Fibroblast of lung (primary cell): Measurements from ENCODE around the gene ZNF319. TPM values are rescaled to one million over a fixed set of nuclear protein-coding genes. Genes with fewer than 3 reads are reported as not detected.

Experiments used
- DNase-seq, 2 donors: peaks; one replicate each; pipeline versions ENCODE4 v3.0.0 to v3.0.0-alpha.2; 2010; ENCODE audit warnings: low read depth in 2 of 2
- H2AFZ ChIP-seq: 2 replicates; pipeline ENCODE4 v1.5.1; 2012; ENCODE audit warnings: low read length, control low read depth, inconsistent platforms
- H3K27ac ChIP-seq: 2 replicates; pipeline ENCODE4 v1.5.1; 2011; ENCODE audit warnings: low read length, control low read depth; ENCODE audit not compliant: insufficient read depth
- H3K27me3 ChIP-seq: 2 replicates; pipeline ENCODE4 v1.5.1; 2011; ENCODE audit warnings: mild to moderate bottlenecking, low read length; ENCODE audit not compliant: control insufficient read depth, insufficient read depth
- H3K36me3 ChIP-seq: 2 replicates; pipeline ENCODE4 v1.5.1; 2011; ENCODE audit warnings: low read length; ENCODE audit not compliant: control insufficient read depth, insufficient read depth
- H3K4me1 ChIP-seq: 2 replicates; pipeline ENCODE4 v1.5.1; 2011; ENCODE audit warnings: low read length; ENCODE audit not compliant: control insufficient read depth, insufficient read depth; ENCODE audit errors: extremely low read depth
- H3K4me2 ChIP-seq: 2 replicates; pipeline ENCODE4 v1.5.1; 2011; ENCODE audit warnings: low read length, control low read depth; ENCODE audit not compliant: insufficient read depth; ENCODE audit errors: extremely low read depth
- H3K4me3 ChIP-seq, 4 experiments: fragments of 200-600 bp in 1 of 4; sonication (generic) in 1 of 4; replicated peaks in 1 of 4; 2 replicates each; pipeline ENCODE4 v1.5.1; 2011 to 2016; ENCODE audit warnings: low read length in 4 of 4, low read depth in 3 of 4, mild to moderate bottlenecking in 3 of 4, control low read depth in 2 of 4, inconsistent platforms in 1 of 4, mixed read lengths in 1 of 4; ENCODE audit not compliant: insufficient read depth in 1 of 4; ENCODE audit errors: control extremely low read depth in 1 of 4
- H3K79me2 ChIP-seq: 2 replicates; pipeline ENCODE4 v1.5.1; 2012; ENCODE audit warnings: mild to moderate bottlenecking, low read length, inconsistent platforms; ENCODE audit not compliant: control insufficient read depth, insufficient read depth
- H3K9ac ChIP-seq: 2 replicates; pipeline ENCODE4 v1.5.1; 2011; ENCODE audit warnings: mild to moderate bottlenecking, low read length, control low read depth; ENCODE audit not compliant: insufficient read depth
- H3K9me3 ChIP-seq: 2 replicates; pipeline ENCODE4 v1.5.1; 2012; ENCODE audit warnings: low read depth, low read length; ENCODE audit not compliant: control insufficient read depth, insufficient read depth
- H4K20me1 ChIP-seq: 2 replicates; pipeline ENCODE4 v1.5.1; 2011; ENCODE audit warnings: low read length; ENCODE audit not compliant: control insufficient read depth, insufficient read depth; ENCODE audit errors: extremely low read depth
- CTCF ChIP-seq, 2 donors: IDR thresholded peaks in 1 of 2; conservative IDR thresholded peaks in 1 of 2; 1 replicate in 1 of 2; 2 replicates in 1 of 2; pipeline ENCODE4 v1.5.1; 2011 to 2012; ENCODE audit warnings: low read length in 2 of 2, control low read depth in 1 of 2, inconsistent platforms in 1 of 2, low read depth in 1 of 2, mild to moderate bottlenecking in 1 of 2
- EZH2 ChIP-seq: IDR thresholded peaks from 2 replicates; pipeline ENCODE4 v1.5.1; 2012; ENCODE audit warnings: low read length, control low read depth, mild to moderate bottlenecking; ENCODE audit errors: missing control alignments
- polyA plus RNA-seq, 2 donors: library from polyadenylated mRNA; depleted of rRNA in 1 of 2; stranded (reverse) in 1 of 2; unstranded in 1 of 2; fragments of >200 nt; gene quantifications; 2 replicates each; pipeline ENCODE4 v1.2.1, GENCODE V29; 2011 to 2012; ENCODE audit warnings: missing spikeins in 1 of 2
- total RNA-seq: library from RNA; depleted of rRNA; stranded (reverse); fragments of >200 nt; gene quantifications from 2 replicates; pipeline ENCODE4 v1.2.1, GENCODE V29; 2014

Gene ZNF319
- total and polyA plus RNA-seq, 2 donors (not counting 1 experiment from before 2014, with no cell fraction given), result 2.6 to 4.1 TPM

GRCh38 chr16:57949595-57950238, 50.8 kb downstream of the ZNF319 start:
- no peaks in the 10 kb centered on the region for H3K27me3 ChIP-seq
- no peak for DNase-seq

GRCh38 chr16:57949013-57949412, 51.5 kb downstream of the ZNF319 start:
- Histone ChIP-seq H2AFZ (no peak overlapping the region), H4K20me1 (no peaks in the 10 kb centered on the region), H3K4me3 (no peak overlapping the region), H3K27me3 (no peaks in the 10 kb centered on the region), H3K79me2 (no peaks in the 10 kb centered on the region), H3K4me1 (no peaks in the 10 kb centered on the region), H3K9ac (no peak overlapping the region), H3K4me2 (no peak overlapping the region), H3K9me3 (no peaks in the 10 kb centered on the region), H3K27ac (no peak overlapping the region), H3K36me3 (no peaks in the 10 kb centered on the region)
- no peak for TF ChIP-seq CTCF (conservative IDR thresholded peaks at IDR 0.05 in 1 of 2, IDR thresholded peaks at IDR 0.05 in 1 of 2; ENCODE audit: low read depth in 1 of 2, low read length in 2 of 2)
- TF ChIP-seq EZH2, result no peak
- no peak for DNase-seq

More at GRCh38 chr16:57949595-57950238, 50.8 kb downstream of the ZNF319 start:
- Histone ChIP-seq H4K20me1 (no peaks in the 10 kb centered on the region), H3K79me2 (no peaks in the 10 kb centered on the region), H3K4me1 (no peaks in the 10 kb centered on the region), H3K9ac (no peak overlapping the region), H3K9me3 (no peaks in the 10 kb centered on the region), H3K27ac (no peak overlapping the region), H3K36me3 (no peaks in the 10 kb centered on the region), H3K4me3 (no peak overlapping the region), H2AFZ (no peak overlapping the region), H3K4me2 (no peak overlapping the region)
- TF ChIP-seq EZH2 (no peak), CTCF (conservative IDR thresholded peaks at IDR 0.05 in 1 of 2, IDR thresholded peaks at IDR 0.05 in 1 of 2; ENCODE audit: low read depth in 1 of 2, low read length in 2 of 2) (no peak)

DNA sequence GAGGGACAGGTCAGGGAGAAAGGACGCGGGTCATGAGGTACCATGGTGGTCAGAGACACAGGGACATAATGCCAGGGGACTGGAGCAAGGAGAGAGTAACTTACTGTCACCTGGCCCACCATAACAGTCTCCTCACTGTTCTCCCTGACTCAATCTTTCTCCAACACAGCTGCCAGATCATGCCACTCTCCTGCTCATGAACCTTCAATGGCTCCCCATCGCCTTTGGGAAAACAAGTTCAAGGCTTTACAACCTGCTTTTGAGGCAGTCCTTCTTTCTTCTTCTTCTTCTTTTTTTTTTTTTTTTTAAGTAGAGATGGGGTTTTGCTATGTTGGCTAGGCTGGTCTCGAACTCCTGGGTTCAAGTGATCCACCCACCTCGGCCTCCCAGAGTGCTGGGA, 52.4 kb downstream of the ZNF319 start:
- Histone ChIP-seq H3K4me1 (no peaks in the 10 kb centered on the region), H3K36me3 (no peaks in the 10 kb centered on the region), H3K79me2 (no peaks in the 10 kb centered on the region), H4K20me1 (no peaks in the 10 kb centered on the region), H3K9me3 (no peaks in the 10 kb centered on the region), H2AFZ (no peak overlapping the region), H3K9ac (no peak overlapping the region), H3K4me2 (no peak overlapping the region), H3K27me3 (no peaks in the 10 kb centered on the region), H3K4me3 (no peak overlapping the region), H3K27ac (no peak overlapping the region)
- no peak for TF ChIP-seq EZH2
- no peak for TF ChIP-seq CTCF (conservative IDR thresholded peaks at IDR 0.05 in 1 of 2, IDR thresholded peaks at IDR 0.05 in 1 of 2; ENCODE audit: low read depth in 1 of 2, low read length in 2 of 2)
- DNase-seq, result no peak
